CD1c-positive myeloid dendritic cell (primary cell): ENCODE data around the gene FAM228B.
A peak's percentile ranks its signal among the peaks of the same experiment; 100 is the strongest.
"Not testable (repeated sequence)": the region's sequence is repeated elsewhere in the genome, so short reads cannot be mapped to it uniquely, and the experiment has no call there.

Experiments used
- DNase-seq: peaks from one replicate; pipeline ENCODE4 v3.0.0-alpha.2; 2016; ENCODE audit errors: extremely low spot score

Gene FAM228B

DNA sequence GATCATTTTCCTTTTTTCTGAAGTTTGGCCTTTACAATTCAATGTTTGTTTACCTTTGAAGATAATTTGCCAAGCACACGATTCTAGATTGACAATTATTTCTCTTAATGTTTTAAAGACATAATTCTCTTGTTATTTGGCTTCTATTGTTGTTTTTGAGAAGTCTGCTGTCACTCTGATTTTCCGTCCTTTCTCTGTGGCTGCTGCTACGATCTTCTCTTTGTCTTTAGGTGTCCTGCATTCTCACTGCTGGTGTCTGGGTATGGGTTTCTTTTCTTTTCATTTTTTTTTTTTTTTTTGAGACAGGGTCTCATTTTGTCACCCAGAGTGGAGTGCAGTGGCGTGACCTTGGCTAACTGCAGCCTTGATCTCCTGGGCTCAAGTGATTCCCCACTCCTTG lies 36.4 kb downstream of the FAM228B start:
- no peak for DNase-seq

- DNase-seq = no peak
Measured at GRCh38 chr2:24160761-24161160, 37.5 kb downstream of the FAM228B start.

DNA sequence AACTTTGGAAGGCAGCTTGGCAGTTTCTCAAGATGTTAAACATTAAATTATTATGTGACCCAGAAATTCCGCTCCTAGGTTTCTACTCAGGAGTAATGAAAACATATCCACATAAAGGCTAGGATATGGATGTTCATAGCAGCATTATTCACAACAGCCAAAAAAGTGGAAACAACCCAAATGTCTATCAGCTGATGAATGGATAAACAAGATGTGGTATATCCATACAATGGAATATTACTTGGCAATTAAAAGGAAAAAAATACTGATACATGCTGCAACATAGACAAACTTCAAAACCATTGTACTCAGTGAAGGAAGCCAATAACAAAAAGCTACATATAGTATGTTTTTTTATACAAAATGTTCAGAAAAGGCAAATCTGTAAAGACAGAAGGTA lies 39.2 kb downstream of the FAM228B start:
- no peak for DNase-seq

- peak; percentile 8 for DNase-seq
Measured at GRCh38 chr2:24163186-24163585, 39.9 kb downstream of the FAM228B start.

DNA sequence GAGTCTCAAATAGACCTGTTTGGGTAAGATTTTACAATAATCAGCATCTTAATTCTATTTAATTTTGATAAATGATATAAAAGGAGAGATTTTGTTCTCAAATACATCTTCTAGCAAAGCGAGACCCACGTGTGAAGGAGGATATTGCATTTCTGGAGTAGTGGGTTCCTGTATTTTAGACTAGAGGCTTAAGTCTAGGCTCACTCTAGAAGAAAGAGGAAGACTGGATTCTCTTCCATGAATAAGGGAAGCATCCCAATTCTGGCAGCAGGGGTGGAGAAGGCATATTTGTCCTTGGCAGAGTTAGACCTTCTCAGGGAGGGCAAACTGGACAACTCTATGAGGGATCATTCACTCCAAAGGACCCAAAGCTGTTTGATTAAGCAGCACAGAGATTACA lies 40.3 kb downstream of the FAM228B start:
- peak; percentile 69 for DNase-seq

- peak; percentile 88 for DNase-seq
Measured at GRCh38 chr2:24164416-24164973, 41.2 kb downstream of the FAM228B start.

DNA sequence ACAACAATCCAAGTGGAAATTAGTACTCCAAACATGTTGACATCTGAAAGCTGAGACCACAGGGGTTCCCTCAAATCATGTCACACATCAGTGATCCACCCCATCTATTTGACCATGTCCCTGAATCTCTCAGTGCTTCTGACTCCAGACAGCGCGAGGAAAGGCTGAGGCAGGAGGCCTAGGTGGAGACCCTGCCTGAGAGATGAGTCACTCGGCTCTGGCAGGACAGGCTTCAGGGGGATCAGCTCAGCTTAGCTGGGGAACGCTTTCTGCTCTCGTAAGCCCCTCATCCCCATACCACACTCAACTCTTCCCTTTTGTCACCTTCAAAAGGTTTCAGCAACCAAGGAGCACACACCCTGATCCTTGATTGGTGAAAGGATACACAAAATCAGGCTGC lies 45.8 kb downstream of the FAM228B start:
- DNase-seq = no peak

DNA sequence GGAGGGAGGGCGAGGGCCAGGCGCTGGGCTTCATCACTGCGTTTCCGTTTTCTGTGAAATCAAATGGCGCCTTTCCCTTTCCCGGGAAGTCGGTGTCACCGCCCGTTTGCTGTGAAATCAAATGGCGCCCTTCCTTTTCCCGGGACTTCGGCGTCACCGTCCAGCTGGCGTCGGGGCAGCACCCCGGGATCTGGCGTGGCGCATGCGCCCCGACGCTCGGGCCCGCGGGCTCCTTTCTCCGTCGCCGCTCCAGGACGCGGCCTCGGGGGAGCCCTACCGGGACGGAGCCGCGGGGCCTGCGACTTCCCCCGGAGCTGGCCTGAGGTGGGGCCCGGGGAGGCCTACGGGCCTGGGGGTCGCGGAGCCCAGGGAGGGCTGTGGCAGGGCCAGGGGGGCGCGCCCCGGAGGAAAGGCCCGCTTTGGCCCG lies 51.6 kb downstream of the FAM228B start, which contains the start of gene FAM228A:
FAM228A (plus strand) TSS at position 203 of the 427 bp plus-strand sequence. CDS start 428 bp downstream, outside the sequence.
- no peak for DNase-seq

DNA sequence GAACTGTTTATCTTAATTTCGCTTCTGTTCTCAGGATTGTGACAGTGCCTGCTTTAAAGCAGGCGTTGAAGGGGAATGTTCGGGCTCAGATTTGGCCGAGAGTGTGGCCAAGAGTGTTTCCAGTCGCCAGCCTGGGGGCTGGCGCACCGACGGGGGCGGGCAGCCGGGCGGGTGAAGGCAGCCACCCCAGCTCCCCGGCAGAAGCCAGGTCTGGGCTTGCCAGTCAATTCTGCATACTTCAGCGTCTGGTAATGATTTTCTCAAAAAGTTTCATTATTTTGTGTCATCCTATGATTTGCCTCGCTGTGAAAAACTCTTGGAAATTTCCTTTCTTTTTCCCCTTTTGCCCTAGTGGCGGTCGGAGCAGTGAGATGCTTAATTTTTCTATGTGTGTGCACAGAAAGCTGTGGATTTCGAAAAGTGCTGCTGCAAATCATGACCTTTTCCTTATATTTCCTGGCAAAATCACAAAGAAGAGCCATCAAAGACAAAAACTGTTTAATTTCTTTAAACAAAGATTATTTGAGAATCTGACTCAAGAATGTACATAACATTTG lies 52.4 kb downstream of the FAM228B start:
- DNase-seq = no peak

GRCh38 chr2:24176326-24176725 lies 53.1 kb downstream of the FAM228B start:
- DNase-seq = no peak

- DNase-seq = no peak
Measured at GRCh38 chr2:24179683-24180082, 56.4 kb downstream of the FAM228B start.

DNA sequence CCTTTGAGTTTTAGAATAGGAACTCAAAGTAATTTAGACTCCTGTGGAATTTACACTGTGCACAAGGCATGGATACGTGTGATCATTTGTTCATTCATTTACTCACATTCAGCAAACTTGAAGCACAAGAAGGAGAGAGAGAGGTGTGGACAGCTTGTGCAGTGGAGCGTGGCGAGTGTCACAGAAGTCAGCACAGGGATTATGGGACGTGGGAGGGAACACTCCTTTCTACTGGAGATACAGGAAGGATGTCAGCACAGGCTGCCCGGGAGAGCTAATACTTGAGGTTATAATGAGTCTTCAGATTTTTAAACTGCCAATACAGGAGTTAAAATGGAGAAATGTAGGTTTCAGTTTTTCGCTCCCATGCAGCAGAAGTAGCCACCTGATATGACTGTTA lies 58.6 kb downstream of the FAM228B start:
- DNase-seq = no peak

DNA sequence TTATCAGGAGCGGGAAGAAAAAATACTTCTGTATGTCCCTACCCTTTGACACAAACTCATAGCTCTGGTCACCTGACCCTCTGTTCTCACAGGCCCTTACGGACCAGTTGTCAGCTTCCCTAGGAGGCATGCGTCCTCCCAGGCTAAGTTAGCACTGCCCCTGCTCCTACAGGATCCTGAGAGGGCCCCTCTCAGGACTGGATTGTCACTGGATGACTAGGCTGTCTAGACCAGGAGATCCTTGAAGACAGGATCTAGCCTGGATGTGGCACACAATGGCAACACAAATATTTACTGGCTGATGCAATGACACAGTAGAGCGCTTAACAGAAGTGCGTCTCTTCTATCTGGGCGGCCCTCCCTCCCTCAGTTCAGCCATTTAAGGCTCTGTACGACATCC lies 59.2 kb downstream of the FAM228B start:
- no peak for DNase-seq

GRCh38 chr2:24183366-24184069 lies 60.2 kb downstream of the FAM228B start:
- no peak for DNase-seq

GRCh38 chr2:24189551-24189950 lies 66.3 kb downstream of the FAM228B start:
- no peak for DNase-seq

- no peak for DNase-seq
Measured at GRCh38 chr2:24190503-24190902, 67.2 kb downstream of the FAM228B start.

- DNase-seq = no peak
Measured at GRCh38 chr2:24191156-24191555, 67.9 kb downstream of the FAM228B start.

GRCh38 chr2:24191848-24192247 lies 68.6 kb downstream of the FAM228B start:
- no peak for DNase-seq

GRCh38 chr2:24197213-24197612 lies 73.9 kb downstream of the FAM228B start:
- DNase-seq = not testable (repeated sequence)

GRCh38 chr2:24199968-24200590 lies 76.8 kb downstream of the FAM228B start:
- no peak for DNase-seq

DNA sequence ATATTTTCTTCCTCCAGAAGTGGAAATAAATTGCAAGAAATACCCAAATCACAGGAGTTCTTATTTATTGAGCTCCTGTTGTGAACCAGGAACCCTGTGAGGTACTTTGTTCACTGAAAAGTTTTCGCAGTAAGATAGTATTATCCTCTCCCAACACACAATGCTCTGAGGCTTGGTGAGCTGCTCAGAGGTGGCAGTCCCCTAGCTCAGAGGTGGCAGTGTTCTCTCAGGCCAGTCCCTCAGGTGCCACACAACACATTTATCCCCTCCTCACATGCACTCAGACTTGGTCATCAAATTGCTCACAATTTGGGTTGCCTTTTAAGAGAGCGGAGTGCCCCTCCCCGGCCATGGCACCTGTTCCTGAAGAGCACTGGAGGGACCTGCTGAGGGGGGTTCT lies 77.5 kb downstream of the FAM228B start:
- no peak for DNase-seq

- DNase-seq = no peak
Measured at GRCh38 chr2:24203029-24203786, 79.9 kb downstream of the FAM228B start.
